Liver (tissue), 9 donors: Measurements from ENCODE around the gene NSMF. TPM values are rescaled to one million over a fixed set of nuclear protein-coding genes. Genes with fewer than 3 reads are reported as not detected.

ENCODE experiments used
- DNase-seq: peaks from one replicate; pipeline ENCODE4 v3.0.0-alpha.2; 2017; ENCODE audit warnings: low spot score
- H3K27ac ChIP-seq, 2 donors: one replicate each; pipeline ENCODE4 v1.7.0; 2013; ENCODE audit warnings: inconsistent platforms in 2 of 2, low read length in 2 of 2, control low read depth in 1 of 2, low read depth in 1 of 2, mild to moderate bottlenecking in 1 of 2
- H3K27me3 ChIP-seq, 4 donors: one replicate each; pipeline versions ENCODE4 v1.6.1 to v1.7.0; 2013; ENCODE audit warnings: low read length in 3 of 4, inconsistent platforms in 1 of 4, mild to moderate bottlenecking in 1 of 4, moderate library complexity in 1 of 4; ENCODE audit not compliant: control insufficient read depth in 4 of 4, insufficient read depth in 4 of 4
- H3K36me3 ChIP-seq, 4 donors: one replicate each; pipeline versions ENCODE4 v1.6.1 to v1.7.0; 2013; ENCODE audit warnings: low read length in 3 of 4, mild to moderate bottlenecking in 3 of 4, low read depth in 1 of 4, moderate library complexity in 1 of 4; ENCODE audit not compliant: control insufficient read depth in 4 of 4, insufficient read depth in 3 of 4
- H3K4me1 ChIP-seq, 4 donors: one replicate each; pipeline versions ENCODE4 v1.6.1 to v1.7.0; 2013; ENCODE audit warnings: low read length in 3 of 4, mild to moderate bottlenecking in 3 of 4, moderate library complexity in 1 of 4; ENCODE audit not compliant: control insufficient read depth in 4 of 4, insufficient read depth in 4 of 4
- H3K4me3 ChIP-seq, 3 donors: one replicate each; pipeline versions ENCODE4 v1.6.1 to v1.7.0; 2013; ENCODE audit warnings: low read length in 3 of 3, control low read depth in 1 of 3, low read depth in 1 of 3, mild to moderate bottlenecking in 1 of 3
- H3K9ac ChIP-seq, 2 donors: one replicate each; pipeline ENCODE4 v1.7.0; 2013; ENCODE audit warnings: low read length in 2 of 2, mild to moderate bottlenecking in 2 of 2, moderate library complexity in 2 of 2, control low read depth in 1 of 2, low read depth in 1 of 2
- H3K9me3 ChIP-seq, 4 donors: one replicate each; pipeline versions ENCODE4 v1.6.1 to v1.7.0; 2013; ENCODE audit warnings: low read length in 3 of 4; ENCODE audit not compliant: control insufficient read depth in 4 of 4
- FOXA1 ChIP-seq: IDR thresholded peaks from 2 replicates; pipeline ENCODE4 v1.6.1; 2016; ENCODE audit warnings: antibody characterized with exemption
- GABPA ChIP-seq, 2 donors: IDR thresholded peaks in 1 of 2; conservative IDR thresholded peaks in 1 of 2; 2 replicates each; pipeline ENCODE4 v1.6.1; 2016; ENCODE audit warnings: antibody characterized with exemption in 2 of 2, mild to moderate bottlenecking in 1 of 2, moderate library complexity in 1 of 2
- HNF4A ChIP-seq, 2 donors: conservative IDR thresholded peaks; 2 replicates each; pipeline ENCODE4 v1.6.1; 2016; ENCODE audit warnings: antibody characterized with exemption in 2 of 2, mild to moderate bottlenecking in 2 of 2
- HNF4G ChIP-seq: IDR thresholded peaks from 2 replicates; pipeline ENCODE4 v1.6.1; 2016; ENCODE audit warnings: antibody characterized with exemption
- JUND ChIP-seq, 2 donors: IDR thresholded peaks; 2 replicates each; pipeline ENCODE4 v1.6.1; 2016; ENCODE audit warnings: antibody characterized with exemption in 2 of 2
- NR2F2 ChIP-seq: IDR thresholded peaks from 2 replicates; pipeline ENCODE4 v1.6.1; 2016; ENCODE audit warnings: antibody characterized with exemption
- RAD21 ChIP-seq, 2 donors: IDR thresholded peaks; 2 replicates each; pipeline ENCODE4 v1.6.1; 2016; ENCODE audit warnings: antibody characterized with exemption in 2 of 2, mild to moderate bottlenecking in 2 of 2
- RXRA ChIP-seq, 2 donors: IDR thresholded peaks; 2 replicates each; pipeline ENCODE4 v1.6.1; 2017 to 2018; ENCODE audit warnings: antibody characterized with exemption in 2 of 2, mild to moderate bottlenecking in 1 of 2
- SP1 ChIP-seq: IDR thresholded peaks from 2 replicates; pipeline ENCODE4 v1.6.1; 2018; ENCODE audit warnings: antibody characterized with exemption, mild to moderate bottlenecking
- TAF1 ChIP-seq: conservative IDR thresholded peaks from 2 replicates; pipeline ENCODE4 v1.6.1; 2016; ENCODE audit warnings: antibody characterized with exemption, mild to moderate bottlenecking
- whole genome bisulfite sequencing: extraction: QIAGEN DNeasy Blood & Tissue Kit; methylation state at CpG from one replicate; pipeline ENCODE4 v1.1.7; 2013; 5-methylcytosine and 5-hydroxymethylcytosine counted together
- polyA plus RNA-seq, 2 donors: library from polyadenylated mRNA; stranded (reverse) in 1 of 2; unstranded in 1 of 2; fragments of 200-250 nt in 1 of 2; fragments of >200 nt in 1 of 2; fragmentation: Nextera tagmentation in 1 of 2; extraction: Ambion mirVana in 1 of 2; gene quantifications; one replicate each; pipeline versions ENCODE4 v1.2.1 to v1.2.3, GENCODE V29; 2013 to 2015
- total RNA-seq, 2 donors: library from RNA; depleted of rRNA; stranded (reverse); fragments of >200 nt; gene quantifications; one replicate each; pipeline ENCODE4 v1.2.3, GENCODE V29; 2014
- TF ChIP-seq, protein P1 (sequence below): IDR thresholded peaks from 2 replicates; pipeline ENCODE4 v1.6.1; 2016; ENCODE audit warnings: antibody characterized with exemption
- TF ChIP-seq, protein P2 (sequence below): IDR thresholded peaks from 2 replicates; pipeline ENCODE4 v1.6.1; 2016; ENCODE audit warnings: antibody characterized with exemption
- TF ChIP-seq, protein P3 (sequence below): fragments of 150-350 bp; IDR thresholded peaks from 2 replicates; pipeline ENCODE4 v1.5.1; 2017; ENCODE audit warnings: improper control_type of control experiment, low read depth, low read length; ENCODE audit not compliant: missing input control
- TF ChIP-seq, protein P4 (sequence below): IDR thresholded peaks from 2 replicates; pipeline ENCODE4 v1.6.1; 2016; ENCODE audit warnings: antibody characterized with exemption, mild to moderate bottlenecking
- donor health status: healthy.
- donor health status: healthy.
- donor health status: healthy.
- donor health status: healthy.
- donor health status: healthy.

NSMF gene
- total and polyA plus RNA-seq, 4 donors, result 1.7 to 13.5 (median 8.7) TPM

DNA sequence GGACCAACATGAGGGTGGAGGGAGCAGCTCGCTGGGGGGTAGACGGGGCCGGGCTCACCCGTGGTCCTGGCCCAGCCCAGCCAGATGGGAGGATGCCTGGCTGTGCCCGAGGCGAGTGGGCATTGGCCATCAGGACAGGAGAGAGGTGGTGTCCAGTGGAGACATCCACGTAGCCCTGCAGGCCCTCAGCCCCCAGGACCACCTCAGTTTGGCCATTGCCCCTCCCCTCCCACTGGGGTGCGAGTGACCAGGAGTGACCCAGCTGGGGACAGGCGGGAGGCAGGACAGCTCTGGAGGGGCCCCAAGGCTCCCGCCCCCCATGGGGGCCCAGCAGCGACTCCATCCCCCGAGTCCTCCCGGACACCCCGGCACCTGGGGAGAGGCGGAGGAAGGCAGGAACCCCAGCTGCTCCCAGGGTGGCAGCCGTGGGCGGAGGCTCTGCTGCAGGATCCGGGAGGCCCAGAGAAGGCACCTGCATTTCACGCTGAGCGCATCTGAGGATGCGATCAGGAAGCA lies 27.7 kb downstream of the NSMF start:
- 91% methylated on average over 21 of the region's 21 CpGs for WGBS
- Histone ChIP-seq H3K4me3 (no peak overlapping the region), H3K9me3 (no peaks in the 10 kb centered on the region), H3K27me3 (no peaks in the 10 kb centered on the region), H3K36me3 (no peaks in the 10 kb centered on the region), H3K4me1 (peaks cover 0 to 4% (median 0%) of the 10 kb centered on the region in 4 donors), H3K27ac (no peak overlapping the region), H3K9ac (no peak overlapping the region)
- DNase-seq, result no peak
- no peak for TF ChIP-seq SP1
- no peak for TF ChIP-seq FOXA1
- TF ChIP-seq, protein P1, sequence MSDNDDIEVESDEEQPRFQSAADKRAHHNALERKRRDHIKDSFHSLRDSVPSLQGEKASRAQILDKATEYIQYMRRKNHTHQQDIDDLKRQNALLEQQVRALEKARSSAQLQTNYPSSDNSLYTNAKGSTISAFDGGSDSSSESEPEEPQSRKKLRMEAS, result no peak
- no peak for TF ChIP-seq RXRA (IDR thresholded peaks at IDR 0.05)
- TF ChIP-seq HNF4G, result no peak
- TF ChIP-seq HNF4A (conservative IDR thresholded peaks at IDR 0.05), result no peak
- no peak for TF ChIP-seq NR2F2

DNA sequence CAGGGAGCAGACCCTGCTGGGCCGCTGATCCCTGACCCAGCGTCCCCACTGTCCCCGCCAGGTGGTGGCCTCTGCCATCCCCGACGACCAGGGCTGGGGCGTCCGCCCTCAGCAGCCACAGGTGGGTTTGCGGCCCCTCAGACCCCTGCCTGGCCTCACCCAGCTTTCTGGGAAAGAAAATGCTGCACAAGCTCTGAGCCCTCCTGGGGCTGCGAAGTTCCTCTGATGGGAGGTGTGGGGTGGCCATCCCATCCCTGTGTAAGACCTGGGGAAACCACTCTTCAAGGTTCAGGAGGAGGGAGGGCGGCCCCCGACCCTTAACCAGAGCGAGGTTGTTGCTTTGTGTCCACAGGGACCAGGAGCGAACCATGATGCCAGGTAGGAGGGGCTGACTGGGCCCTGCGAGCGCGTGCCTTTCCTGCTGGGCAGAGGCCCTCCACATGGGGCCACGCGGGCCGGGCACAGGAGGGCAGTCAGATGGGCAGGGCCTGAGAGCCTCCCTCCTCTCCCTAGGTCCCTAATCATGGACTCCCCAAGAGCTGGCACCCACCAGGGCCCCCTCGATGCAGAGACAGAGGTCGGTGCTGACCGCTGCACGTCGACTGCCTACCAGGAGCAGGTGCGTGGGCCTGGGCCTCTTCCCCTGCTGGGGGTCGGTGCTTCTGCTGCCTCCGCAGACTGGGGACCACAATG lies 28.3 kb downstream of the NSMF start:
- H3K4me1 ChIP-seq, result peaks cover 0 to 2% (median 0%) of the 10 kb centered on the region in 4 donors
- DNase-seq, result no peak
- H3K9ac ChIP-seq, result no peak overlapping the region
- no peak overlapping the region for H3K27ac ChIP-seq
- H3K4me3 ChIP-seq, result no peak overlapping the region
- 91% methylated on average over 27 of the region's 27 CpGs for WGBS
- no peaks in the 10 kb centered on the region for H3K36me3 ChIP-seq
- no peaks in the 10 kb centered on the region for H3K27me3 ChIP-seq
- H3K9me3 ChIP-seq, result no peaks in the 10 kb centered on the region
- TF ChIP-seq, protein P2, sequence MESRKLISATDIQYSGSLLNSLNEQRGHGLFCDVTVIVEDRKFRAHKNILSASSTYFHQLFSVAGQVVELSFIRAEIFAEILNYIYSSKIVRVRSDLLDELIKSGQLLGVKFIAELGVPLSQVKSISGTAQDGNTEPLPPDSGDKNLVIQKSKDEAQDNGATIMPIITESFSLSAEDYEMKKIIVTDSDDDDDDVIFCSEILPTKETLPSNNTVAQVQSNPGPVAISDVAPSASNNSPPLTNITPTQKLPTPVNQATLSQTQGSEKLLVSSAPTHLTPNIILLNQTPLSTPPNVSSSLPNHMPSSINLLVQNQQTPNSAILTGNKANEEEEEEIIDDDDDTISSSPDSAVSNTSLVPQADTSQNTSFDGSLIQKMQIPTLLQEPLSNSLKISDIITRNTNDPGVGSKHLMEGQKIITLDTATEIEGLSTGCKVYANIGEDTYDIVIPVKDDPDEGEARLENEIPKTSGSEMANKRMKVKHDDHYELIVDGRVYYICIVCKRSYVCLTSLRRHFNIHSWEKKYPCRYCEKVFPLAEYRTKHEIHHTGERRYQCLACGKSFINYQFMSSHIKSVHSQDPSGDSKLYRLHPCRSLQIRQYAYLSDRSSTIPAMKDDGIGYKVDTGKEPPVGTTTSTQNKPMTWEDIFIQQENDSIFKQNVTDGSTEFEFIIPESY, result no peak
- TF ChIP-seq, protein P3, sequence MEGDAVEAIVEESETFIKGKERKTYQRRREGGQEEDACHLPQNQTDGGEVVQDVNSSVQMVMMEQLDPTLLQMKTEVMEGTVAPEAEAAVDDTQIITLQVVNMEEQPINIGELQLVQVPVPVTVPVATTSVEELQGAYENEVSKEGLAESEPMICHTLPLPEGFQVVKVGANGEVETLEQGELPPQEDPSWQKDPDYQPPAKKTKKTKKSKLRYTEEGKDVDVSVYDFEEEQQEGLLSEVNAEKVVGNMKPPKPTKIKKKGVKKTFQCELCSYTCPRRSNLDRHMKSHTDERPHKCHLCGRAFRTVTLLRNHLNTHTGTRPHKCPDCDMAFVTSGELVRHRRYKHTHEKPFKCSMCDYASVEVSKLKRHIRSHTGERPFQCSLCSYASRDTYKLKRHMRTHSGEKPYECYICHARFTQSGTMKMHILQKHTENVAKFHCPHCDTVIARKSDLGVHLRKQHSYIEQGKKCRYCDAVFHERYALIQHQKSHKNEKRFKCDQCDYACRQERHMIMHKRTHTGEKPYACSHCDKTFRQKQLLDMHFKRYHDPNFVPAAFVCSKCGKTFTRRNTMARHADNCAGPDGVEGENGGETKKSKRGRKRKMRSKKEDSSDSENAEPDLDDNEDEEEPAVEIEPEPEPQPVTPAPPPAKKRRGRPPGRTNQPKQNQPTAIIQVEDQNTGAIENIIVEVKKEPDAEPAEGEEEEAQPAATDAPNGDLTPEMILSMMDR, result no peak
- TF ChIP-seq TAF1 (no peak), FOXA1 (no peak), GABPA (IDR thresholded peaks at IDR 0.05 in 1 of 2, conservative IDR thresholded peaks at IDR 0.05 in 1 of 2) (no peak), RAD21 (IDR thresholded peaks at IDR 0.05) (no peak), SP1 (no peak), JUND (IDR thresholded peaks at IDR 0.05) (no peak), HNF4G (no peak), HNF4A (conservative IDR thresholded peaks at IDR 0.05) (no peak)
- TF ChIP-seq, protein P4, sequence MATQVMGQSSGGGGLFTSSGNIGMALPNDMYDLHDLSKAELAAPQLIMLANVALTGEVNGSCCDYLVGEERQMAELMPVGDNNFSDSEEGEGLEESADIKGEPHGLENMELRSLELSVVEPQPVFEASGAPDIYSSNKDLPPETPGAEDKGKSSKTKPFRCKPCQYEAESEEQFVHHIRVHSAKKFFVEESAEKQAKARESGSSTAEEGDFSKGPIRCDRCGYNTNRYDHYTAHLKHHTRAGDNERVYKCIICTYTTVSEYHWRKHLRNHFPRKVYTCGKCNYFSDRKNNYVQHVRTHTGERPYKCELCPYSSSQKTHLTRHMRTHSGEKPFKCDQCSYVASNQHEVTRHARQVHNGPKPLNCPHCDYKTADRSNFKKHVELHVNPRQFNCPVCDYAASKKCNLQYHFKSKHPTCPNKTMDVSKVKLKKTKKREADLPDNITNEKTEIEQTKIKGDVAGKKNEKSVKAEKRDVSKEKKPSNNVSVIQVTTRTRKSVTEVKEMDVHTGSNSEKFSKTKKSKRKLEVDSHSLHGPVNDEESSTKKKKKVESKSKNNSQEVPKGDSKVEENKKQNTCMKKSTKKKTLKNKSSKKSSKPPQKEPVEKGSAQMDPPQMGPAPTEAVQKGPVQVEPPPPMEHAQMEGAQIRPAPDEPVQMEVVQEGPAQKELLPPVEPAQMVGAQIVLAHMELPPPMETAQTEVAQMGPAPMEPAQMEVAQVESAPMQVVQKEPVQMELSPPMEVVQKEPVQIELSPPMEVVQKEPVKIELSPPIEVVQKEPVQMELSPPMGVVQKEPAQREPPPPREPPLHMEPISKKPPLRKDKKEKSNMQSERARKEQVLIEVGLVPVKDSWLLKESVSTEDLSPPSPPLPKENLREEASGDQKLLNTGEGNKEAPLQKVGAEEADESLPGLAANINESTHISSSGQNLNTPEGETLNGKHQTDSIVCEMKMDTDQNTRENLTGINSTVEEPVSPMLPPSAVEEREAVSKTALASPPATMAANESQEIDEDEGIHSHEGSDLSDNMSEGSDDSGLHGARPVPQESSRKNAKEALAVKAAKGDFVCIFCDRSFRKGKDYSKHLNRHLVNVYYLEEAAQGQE, result no peak
